ENCODE results near the gene RPTOR.

The RPTOR gene

GRCh38 chr17:80593181-80593580 is 48.5 kb downstream of the RPTOR start:
- DNase-seq (ENCODE audit: low spot score) = no peak

- no peak for DNase-seq (ENCODE audit: low spot score)
Observed at GRCh38 chr17:80594431-80595269, 50.0 kb downstream of the RPTOR start.

- no peak for DNase-seq (ENCODE audit: low spot score)
Observed at GRCh38 chr17:80596760-80597608, 52.3 kb downstream of the RPTOR start.

- no peak for DNase-seq (ENCODE audit: low spot score)
Observed at GRCh38 chr17:80598813-80599545, 54.3 kb downstream of the RPTOR start.

- DNase-seq (ENCODE audit: low spot score) = no peak
Observed at GRCh38 chr17:80599546-80600305, 55.1 kb downstream of the RPTOR start.

- no peak for DNase-seq (ENCODE audit: low spot score)
Observed at GRCh38 chr17:80601146-80601545, 56.5 kb downstream of the RPTOR start.

GRCh38 chr17:80603396-80603795 is 58.8 kb downstream of the RPTOR start:
- no peak for DNase-seq (ENCODE audit: low spot score)

- no peak for DNase-seq (ENCODE audit: low spot score)
Observed at GRCh38 chr17:80604009-80604669, 59.5 kb downstream of the RPTOR start.

- DNase-seq (ENCODE audit: low spot score) = no peak
Observed at GRCh38 chr17:80604670-80605010, 60.0 kb downstream of the RPTOR start.

- no peak for DNase-seq (ENCODE audit: low spot score)
Observed at GRCh38 chr17:80605326-80606066, 60.9 kb downstream of the RPTOR start.

GRCh38 chr17:80608326-80608725 is 63.7 kb downstream of the RPTOR start:
- no peak for DNase-seq (ENCODE audit: low spot score)

GRCh38 chr17:80609757-80610156 is 65.1 kb downstream of the RPTOR start:
- DNase-seq (ENCODE audit: low spot score) = no peak

- no peak for DNase-seq (ENCODE audit: low spot score)
Observed at GRCh38 chr17:80611816-80612215, 67.2 kb downstream of the RPTOR start.

GRCh38 chr17:80612997-80613731 is 68.5 kb downstream of the RPTOR start:
- no peak for DNase-seq (ENCODE audit: low spot score)

GRCh38 chr17:80613732-80614071 is 69.1 kb downstream of the RPTOR start:
- DNase-seq (ENCODE audit: low spot score) = no peak

- no peak for DNase-seq (ENCODE audit: low spot score)
Observed at GRCh38 chr17:80614332-80615047, 69.9 kb downstream of the RPTOR start.

GRCh38 chr17:80615376-80615775 is 70.7 kb downstream of the RPTOR start:
- DNase-seq (ENCODE audit: low spot score) = no peak

- no peak for DNase-seq (ENCODE audit: low spot score)
Observed at GRCh38 chr17:80616705-80617104, 72.1 kb downstream of the RPTOR start.

GRCh38 chr17:80618304-80618703 is 73.7 kb downstream of the RPTOR start:
- no peak for DNase-seq (ENCODE audit: low spot score)

Data from hepatic stellate cell (primary cell).